Progenitor cell of endocrine pancreas (in vitro differentiated cells): ENCODE measurements around the gene C1QTNF4. TPM values are rescaled to one million over a fixed set of nuclear protein-coding genes. Genes with fewer than 3 reads are reported as not detected.

Experiments
- DNase-seq: peaks from one replicate; pipeline ENCODE4 v3.0.0; 2021; ENCODE audit warnings: low spot score; ENCODE audit not compliant: unreplicated experiment
- H3K27ac Mint-ChIP-seq: 2 replicates; pipeline ENCODE4 v1.8.0; 2021; ENCODE audit warnings: mild to moderate bottlenecking, moderate library complexity, mixed read lengths
- H3K27me3 Mint-ChIP-seq: 2 replicates; pipeline ENCODE4 v1.8.0; 2021; ENCODE audit warnings: mixed read lengths
- H3K36me3 Mint-ChIP-seq: 2 replicates; pipeline ENCODE4 v1.8.0; 2022; ENCODE audit warnings: mixed read lengths; ENCODE audit not compliant: insufficient read depth
- H3K4me1 Mint-ChIP-seq: 2 replicates; pipeline ENCODE4 v1.8.0; 2021; ENCODE audit warnings: low read depth, mixed read lengths
- H3K4me3 Mint-ChIP-seq: 2 replicates; pipeline ENCODE4 v1.8.0; 2021; ENCODE audit warnings: low read depth, mild to moderate bottlenecking, moderate library complexity, mixed read lengths
- H3K9me3 Mint-ChIP-seq: 2 replicates; pipeline ENCODE4 v1.8.0; 2021; ENCODE audit warnings: low read depth, mixed read lengths
- total RNA-seq: library from RNA; stranded (reverse); gene quantifications from 2 replicates; pipeline ENCODE4 v1.2.1, GENCODE V29; 2021
- TF ChIP-seq, protein P1 (sequence below): fragments of 200-600 bp; sonication (generic); IDR thresholded peaks from one replicate; pipeline ENCODE4 v1.5.0; 2021; ENCODE audit warnings: antibody characterized with exemption, mild to moderate bottlenecking; ENCODE audit not compliant: unreplicated experiment

The C1QTNF4 gene
- total RNA-seq, 1 donor from 2014 or later, result 2.5 TPM

DNA sequence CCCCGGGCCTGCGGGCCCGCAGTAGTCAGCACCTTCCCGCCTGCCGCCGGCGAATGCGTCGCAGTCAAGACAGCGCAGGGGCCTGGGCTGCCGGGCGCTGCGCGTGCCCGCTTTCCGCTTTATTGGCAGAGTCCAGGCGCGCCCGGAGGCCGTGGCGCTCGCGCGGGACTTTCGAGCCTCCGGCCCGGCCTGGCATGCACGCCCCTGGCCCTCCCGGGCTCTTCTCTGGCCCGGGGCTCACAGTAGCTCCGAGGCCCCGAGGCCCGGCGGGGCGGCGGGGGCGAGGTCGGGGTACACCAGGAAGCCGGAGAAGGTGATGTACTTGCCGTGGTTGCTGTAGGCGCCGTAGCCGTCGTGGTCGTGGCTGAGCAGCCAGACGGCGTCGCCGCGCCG is 4.6 kb downstream of the C1QTNF4 start:
- no peaks in the 10 kb centered on the region for H3K36me3 Mint-ChIP-seq
- H3K4me3 Mint-ChIP-seq, result no peak overlapping the region
- peaks cover 8% of the 10 kb centered on the region for H3K4me1 Mint-ChIP-seq
- H3K9me3 Mint-ChIP-seq, result no peaks in the 10 kb centered on the region
- H3K27ac Mint-ChIP-seq, result no peak overlapping the region
- TF ChIP-seq, protein P1, sequence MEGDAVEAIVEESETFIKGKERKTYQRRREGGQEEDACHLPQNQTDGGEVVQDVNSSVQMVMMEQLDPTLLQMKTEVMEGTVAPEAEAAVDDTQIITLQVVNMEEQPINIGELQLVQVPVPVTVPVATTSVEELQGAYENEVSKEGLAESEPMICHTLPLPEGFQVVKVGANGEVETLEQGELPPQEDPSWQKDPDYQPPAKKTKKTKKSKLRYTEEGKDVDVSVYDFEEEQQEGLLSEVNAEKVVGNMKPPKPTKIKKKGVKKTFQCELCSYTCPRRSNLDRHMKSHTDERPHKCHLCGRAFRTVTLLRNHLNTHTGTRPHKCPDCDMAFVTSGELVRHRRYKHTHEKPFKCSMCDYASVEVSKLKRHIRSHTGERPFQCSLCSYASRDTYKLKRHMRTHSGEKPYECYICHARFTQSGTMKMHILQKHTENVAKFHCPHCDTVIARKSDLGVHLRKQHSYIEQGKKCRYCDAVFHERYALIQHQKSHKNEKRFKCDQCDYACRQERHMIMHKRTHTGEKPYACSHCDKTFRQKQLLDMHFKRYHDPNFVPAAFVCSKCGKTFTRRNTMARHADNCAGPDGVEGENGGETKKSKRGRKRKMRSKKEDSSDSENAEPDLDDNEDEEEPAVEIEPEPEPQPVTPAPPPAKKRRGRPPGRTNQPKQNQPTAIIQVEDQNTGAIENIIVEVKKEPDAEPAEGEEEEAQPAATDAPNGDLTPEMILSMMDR, result no peak
- DNase-seq, result no peak
- H3K27me3 Mint-ChIP-seq, result peaks cover 26% of the 10 kb centered on the region

DNA sequence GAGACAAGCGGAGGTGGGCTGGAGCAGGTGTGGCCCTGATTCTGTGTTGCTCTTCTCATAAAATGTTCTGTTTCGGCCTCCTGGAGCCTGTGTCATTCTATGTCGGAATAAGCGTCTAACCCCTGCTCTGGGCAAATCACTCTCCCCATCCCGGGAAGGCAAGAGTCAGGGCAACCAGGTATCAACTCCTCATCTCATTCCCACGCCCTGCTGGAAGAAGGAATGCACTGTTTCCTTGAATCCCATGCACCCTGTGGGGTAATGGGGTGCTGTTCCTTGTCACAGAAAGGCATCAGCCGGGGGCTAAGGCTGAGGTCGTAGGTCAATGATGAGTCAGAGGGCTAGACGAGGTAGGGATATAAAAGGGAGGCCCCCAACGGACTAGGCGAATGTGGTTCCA is 5.1 kb downstream of the C1QTNF4 start:
- H3K4me3 Mint-ChIP-seq, result no peak overlapping the region
- H3K9me3 Mint-ChIP-seq, result no peaks in the 10 kb centered on the region
- peaks cover 2% of the 10 kb centered on the region for H3K36me3 Mint-ChIP-seq
- no peak overlapping the region for H3K27ac Mint-ChIP-seq
- no peak for DNase-seq
- TF ChIP-seq, protein P1, result no peak
- H3K27me3 Mint-ChIP-seq, result peaks cover 23% of the 10 kb centered on the region
- H3K4me1 Mint-ChIP-seq, result peaks cover 5% of the 10 kb centered on the region

DNA sequence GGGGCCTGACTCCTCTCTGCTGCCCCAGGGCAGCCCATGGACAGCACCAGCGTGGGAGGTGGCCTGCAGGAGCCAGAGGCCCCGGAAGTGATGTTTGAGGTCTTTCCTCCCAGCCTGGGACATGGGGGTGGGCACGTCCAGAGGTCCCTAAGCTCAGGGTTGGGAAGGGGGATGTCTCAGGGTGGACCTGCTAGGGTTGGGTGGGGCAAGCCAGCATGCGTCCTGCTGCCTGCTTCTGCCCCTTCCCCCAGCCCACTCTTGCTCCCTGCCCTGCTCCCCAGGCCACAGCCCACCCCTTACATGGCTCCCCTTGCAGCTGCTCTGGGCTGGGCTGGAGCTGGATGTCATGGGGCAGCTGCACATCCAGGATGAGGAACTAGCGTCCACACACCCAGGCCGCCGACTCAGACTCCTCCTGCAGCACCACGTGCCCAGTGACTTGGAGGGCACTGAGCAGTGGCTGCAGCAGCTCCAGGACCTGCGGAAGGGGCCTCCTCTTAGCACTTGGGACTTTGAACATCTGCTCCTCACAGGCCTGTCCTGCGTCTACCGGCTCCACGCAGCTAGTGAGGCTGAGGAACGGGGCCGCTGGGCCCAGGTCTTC is 6.4 kb downstream of the C1QTNF4 start:
- no peaks in the 10 kb centered on the region for H3K9me3 Mint-ChIP-seq
- H3K4me3 Mint-ChIP-seq, result no peak overlapping the region
- no peaks in the 10 kb centered on the region for H3K4me1 Mint-ChIP-seq
- H3K27me3 Mint-ChIP-seq, result peaks cover 12% of the 10 kb centered on the region
- DNase-seq, result no peak
- TF ChIP-seq, protein P1, result no peak
- no peak overlapping the region for H3K27ac Mint-ChIP-seq
- H3K36me3 Mint-ChIP-seq, result peaks cover 7% of the 10 kb centered on the region

DNA sequence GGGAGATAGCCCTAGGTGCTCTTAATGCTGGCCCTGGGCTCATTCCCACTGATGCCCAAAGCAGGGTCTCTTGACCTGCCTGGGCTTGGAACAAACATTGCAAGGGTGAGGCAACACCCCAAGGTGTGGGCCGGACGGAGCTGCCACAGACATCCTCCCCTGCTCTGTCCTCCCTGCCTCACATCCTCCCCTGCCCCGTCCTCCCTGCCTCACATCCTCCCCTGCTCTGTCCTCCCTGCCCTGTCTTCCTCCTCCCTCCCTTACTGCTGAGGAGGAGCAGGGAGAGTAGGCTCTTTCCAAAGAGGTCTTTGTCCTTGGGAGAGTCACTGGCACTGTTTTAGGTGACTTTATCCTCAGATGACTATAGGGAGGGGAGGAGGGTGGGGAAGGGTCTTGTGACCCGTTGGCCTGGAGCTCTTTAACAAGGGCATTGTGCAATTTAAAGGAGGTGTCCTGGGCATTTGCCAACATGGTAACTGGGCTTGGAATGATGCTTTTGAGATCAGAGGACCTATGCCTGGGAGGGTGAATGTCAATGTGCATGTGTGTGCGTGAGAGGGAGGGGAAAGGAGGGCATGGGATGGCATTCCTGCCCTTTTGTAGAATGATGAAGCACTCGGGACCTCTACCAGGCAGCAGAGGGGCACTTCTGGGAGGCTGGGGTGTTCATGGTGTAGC is 7.0 kb downstream of the C1QTNF4 start:
- DNase-seq, result no peak
- Mint-ChIP-seq H3K27ac (no peak overlapping the region), H3K27me3 (peaks cover 5% of the 10 kb centered on the region), H3K4me3 (no peak overlapping the region), H3K36me3 (peaks cover 10% of the 10 kb centered on the region), H3K4me1 (no peaks in the 10 kb centered on the region), H3K9me3 (no peaks in the 10 kb centered on the region)
- TF ChIP-seq, protein P1, result no peak

DNA sequence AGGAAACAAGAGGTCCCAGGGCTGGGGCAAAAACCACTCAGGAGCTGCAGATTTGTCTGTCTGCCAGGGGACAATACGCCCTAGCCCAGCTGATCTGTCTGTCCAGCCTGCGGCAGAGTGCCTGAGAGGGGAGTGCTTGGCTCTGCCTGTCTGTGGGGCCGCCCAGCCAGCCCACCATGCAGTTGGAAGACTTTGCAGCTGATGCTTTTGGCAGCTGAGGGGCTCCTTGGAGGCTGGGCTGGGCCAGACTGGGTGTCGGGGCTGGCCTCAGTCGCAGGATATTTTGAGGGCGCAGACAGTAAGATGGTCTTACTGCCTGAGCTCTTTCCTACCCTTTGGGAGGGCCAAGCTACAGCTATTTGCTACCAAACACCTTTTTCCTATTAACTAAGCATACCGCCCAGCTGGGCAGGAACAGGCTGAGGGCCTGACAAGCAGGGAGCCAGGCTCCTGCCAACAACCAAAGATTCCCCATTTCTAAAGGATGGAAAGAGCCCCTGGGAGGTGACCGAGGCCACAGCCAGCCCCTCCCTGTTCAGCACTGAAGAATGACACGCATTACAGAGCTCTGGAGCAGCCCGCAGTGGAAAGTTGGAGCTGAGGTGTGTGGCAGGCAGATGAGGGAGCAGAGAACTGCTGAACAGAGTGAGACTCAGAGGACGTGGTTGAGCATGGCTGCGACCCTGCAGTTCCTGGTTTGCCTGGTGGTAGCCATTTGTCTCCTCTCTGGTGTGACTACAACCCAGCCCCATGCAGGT is 7.9 kb downstream of the C1QTNF4 start, which contains the start of gene FAM180B:
Gene FAM180B (plus strand): TSS at position 581 of the 758 bp plus-strand sequence. CDS start 91 bp downstream, at position 672.
- Mint-ChIP-seq H3K9me3 (no peaks in the 10 kb centered on the region), H3K36me3 (peaks cover 12% of the 10 kb centered on the region), H3K27me3 (no peaks in the 10 kb centered on the region), H3K27ac (no peak within 1 kb of the TSS), H3K4me1 (no peaks in the 10 kb centered on the region), H3K4me3 (no peak within 1 kb of the TSS)
- no peak for DNase-seq
- TF ChIP-seq, protein P1, result no peak
